LNCaP clone FGC (cell line): ENCODE measurements around the gene RELA.
A peak's percentile ranks its signal among the peaks of the same experiment; 100 is the strongest.

Experiments
- DNase-seq: peaks from one replicate; pipeline ENCODE4 v3.0.0-alpha.2; 2011; ENCODE audit warnings: low read depth
- H3K4me3 ChIP-seq: 2 replicates; pipeline ENCODE4 v1.5.1; 2011; ENCODE audit warnings: mild to moderate bottlenecking, low read depth, low read length, control low read depth
- TF ChIP-seq, protein P1 (sequence below): IDR thresholded peaks from 2 replicates; pipeline ENCODE4 v1.5.1; 2012; ENCODE audit warnings: mild to moderate bottlenecking; ENCODE audit not compliant: control insufficient read depth, insufficient read depth; ENCODE audit errors: extremely low read depth

RELA gene

DNA sequence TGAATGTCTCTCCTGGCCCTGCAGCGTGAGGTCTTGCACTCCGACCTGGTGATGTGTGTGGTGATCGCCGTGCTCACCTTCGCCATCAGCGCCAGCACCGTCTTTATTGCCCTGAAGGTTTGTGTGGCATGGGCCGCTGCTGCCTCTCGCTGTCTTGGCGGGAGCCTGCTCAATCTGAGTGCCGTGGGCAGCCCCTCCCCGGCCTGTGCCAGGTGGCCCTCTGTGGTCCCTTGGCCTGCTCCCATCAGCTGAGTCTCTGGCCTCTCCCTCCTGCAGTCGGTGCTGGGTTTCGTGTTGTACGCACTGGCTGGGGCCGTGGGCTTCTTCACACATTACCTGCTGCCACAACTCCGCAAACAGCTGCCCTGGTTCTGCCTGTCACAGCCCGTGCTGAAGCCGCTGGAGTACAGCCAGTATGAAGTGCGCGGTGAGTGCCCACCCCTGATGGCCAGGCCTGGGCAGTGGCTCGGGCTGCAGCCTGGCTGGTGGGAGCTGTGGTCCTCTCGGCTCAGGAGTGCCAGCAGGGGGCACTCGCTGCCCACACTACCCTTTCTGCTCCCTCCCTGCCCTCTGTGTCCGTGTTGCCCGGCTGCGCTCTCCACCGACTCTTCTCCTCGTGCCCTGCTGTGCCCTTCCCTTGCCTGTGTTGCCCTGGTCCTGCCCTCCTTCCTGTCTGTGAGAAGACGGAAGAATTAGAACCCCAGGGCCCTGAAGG lies 36.9 kb downstream of the RELA start:
- no peak for DNase-seq
- TF ChIP-seq, protein P1, sequence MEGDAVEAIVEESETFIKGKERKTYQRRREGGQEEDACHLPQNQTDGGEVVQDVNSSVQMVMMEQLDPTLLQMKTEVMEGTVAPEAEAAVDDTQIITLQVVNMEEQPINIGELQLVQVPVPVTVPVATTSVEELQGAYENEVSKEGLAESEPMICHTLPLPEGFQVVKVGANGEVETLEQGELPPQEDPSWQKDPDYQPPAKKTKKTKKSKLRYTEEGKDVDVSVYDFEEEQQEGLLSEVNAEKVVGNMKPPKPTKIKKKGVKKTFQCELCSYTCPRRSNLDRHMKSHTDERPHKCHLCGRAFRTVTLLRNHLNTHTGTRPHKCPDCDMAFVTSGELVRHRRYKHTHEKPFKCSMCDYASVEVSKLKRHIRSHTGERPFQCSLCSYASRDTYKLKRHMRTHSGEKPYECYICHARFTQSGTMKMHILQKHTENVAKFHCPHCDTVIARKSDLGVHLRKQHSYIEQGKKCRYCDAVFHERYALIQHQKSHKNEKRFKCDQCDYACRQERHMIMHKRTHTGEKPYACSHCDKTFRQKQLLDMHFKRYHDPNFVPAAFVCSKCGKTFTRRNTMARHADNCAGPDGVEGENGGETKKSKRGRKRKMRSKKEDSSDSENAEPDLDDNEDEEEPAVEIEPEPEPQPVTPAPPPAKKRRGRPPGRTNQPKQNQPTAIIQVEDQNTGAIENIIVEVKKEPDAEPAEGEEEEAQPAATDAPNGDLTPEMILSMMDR, result peak; percentile 66
- no peak overlapping the region for H3K4me3 ChIP-seq

DNA sequence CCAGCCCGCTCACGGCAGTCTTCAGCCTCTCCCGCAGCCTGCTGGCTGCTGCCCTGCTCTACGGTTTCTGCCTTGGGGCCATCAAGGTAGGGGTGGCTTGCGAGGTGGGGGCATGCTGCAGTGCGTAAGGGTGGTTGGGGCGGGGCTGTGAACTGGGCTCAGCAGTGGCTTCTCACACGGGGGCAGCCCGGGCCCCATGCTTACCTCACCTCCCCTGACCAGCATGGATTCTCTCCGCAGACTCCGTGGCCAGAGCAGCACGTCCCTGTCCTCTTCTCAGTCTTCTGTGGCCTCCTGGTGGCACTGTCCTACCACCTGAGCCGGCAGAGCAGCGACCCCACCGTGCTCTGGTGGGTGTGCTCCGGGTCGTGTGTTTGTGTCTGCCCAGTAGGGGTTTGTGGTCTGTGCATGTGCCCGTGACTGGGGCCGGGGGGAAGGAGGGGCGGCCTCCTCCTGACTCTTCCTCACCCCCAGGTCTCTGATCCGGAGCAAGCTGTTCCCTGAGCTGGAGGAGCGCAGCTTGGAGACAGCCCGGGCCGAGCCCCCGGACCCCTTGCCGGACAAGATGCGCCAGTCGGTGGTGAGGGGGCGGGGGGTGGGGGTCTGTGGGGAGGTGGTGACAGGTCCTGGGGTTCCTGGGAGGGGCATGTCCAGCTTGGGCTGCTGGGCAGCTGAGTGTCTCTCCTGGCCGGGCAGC lies 37.6 kb downstream of the RELA start:
- H3K4me3 ChIP-seq, result no peak overlapping the region
- TF ChIP-seq, protein P1, result no peak
- DNase-seq, result no peak

DNA sequence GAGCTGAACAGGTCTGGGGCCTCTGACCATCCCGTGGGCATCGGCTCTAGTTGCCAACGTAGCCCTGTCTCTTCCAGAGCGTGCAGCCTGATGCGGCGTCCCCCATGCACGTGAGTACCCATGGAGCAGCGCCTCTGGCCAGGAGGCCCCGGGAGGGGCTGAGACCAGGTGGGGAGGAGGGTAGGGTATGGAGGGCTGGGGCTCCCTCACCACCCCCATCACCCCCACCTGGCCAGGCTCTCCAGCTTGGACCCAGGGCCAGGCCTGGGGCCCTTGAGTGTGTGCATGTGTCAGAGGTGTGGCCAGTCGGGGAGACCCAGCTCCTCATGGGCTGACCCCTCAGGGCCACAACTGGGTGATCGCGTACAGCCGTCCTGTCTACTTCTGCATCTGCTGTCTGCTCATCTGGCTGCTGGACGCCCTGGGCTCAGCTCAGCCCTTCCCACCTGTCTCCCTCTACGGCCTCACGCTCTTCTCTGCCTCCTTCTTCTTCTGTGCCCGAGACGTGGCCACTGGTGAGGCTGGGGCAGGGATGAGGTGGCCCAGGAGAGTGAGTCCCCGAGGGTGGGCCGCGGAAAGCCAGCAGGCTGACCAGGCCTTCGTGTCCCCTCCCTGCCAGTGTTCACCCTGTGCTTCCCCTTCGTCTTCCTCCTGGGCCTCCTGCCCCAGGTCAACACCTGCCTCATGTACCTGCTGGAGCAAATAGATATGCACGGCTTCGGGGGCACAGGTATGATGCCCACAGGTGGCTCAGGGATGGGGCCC lies 38.7 kb downstream of the RELA start:
- H3K4me3 ChIP-seq, result no peak overlapping the region
- TF ChIP-seq, protein P1, result no peak
- DNase-seq, result no peak

DNA sequence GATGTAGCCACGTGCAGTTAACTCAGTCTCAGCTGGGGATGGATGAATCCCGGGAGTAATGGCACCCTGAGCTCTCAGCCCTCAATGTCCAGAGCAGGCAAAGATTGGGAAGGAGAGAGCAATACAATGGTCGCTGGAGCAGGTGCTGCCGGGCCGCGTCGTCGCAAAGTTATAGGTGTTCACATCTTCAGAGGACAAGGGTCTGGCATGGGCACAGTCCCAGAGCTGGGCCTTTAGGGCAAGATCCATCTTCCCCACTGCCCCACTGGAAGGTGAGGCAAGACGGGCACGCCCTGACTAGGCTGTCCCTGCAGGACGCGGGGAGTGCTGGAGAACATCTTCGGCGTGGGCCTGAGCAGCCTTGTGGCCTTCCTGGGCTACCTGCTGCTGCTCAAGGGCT lies 39.5 kb downstream of the RELA start:
- TF ChIP-seq, protein P1, result no peak
- no peak for DNase-seq

DNA sequence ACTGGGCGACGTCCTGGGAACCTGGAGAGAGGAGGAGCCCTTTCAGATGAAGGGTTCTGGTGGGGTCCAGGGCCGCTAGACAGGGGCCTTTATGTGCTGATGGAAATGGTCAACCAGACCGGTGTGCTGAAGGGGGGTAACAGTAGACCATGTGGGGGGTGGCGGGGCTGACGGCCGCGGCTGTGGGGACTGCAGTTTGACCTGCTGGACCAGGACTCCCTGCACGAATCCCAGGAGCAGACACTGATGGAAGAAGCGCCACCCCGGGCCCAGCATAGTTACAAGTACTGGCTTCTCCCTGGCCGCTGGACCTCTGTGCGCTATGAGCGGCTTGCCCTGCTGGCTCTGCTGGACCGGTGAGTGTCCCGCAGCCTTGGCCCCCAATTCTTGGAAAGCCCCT lies 40.7 kb downstream of the RELA start:
- TF ChIP-seq, protein P1, result no peak
- no peak for DNase-seq
- H3K4me3 ChIP-seq, result no peak overlapping the region

More for the DNA sequence above, 39.5 kb downstream of the RELA start:
- H3K4me3 ChIP-seq, result no peak overlapping the region

DNA sequence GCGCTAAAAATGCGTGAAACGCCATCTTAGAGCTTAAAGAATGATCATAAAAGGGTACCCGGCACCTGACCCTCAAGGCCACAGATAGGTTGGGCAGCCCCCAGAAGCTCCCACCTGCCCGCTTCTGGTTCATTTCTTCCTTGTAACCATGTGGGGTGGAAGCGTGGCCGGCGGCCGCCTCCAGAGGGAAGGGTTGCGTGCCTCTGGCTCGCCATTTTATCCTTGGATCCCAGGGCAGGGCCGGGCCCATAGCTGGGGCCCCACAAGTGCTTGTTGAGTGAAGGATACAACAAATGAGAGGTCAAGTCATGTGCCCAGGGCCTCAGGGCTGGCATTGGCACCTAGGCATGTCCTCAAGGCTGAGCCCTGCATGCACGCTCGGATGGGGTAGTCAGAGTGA lies 41.3 kb downstream of the RELA start:
- H3K4me3 ChIP-seq, result no peak overlapping the region
- TF ChIP-seq, protein P1, result no peak
- no peak for DNase-seq
